HCT116 (cell line): ENCODE results near the gene MTA3. TPM values are rescaled to one million over a fixed set of nuclear protein-coding genes. Genes with fewer than 3 reads are reported as not detected.

Source experiments
- ATAC-seq: fragments of 200-7000 bp; cut with Tn5 transposase; 2 replicates; pipeline ENCODE4 v1.9.1; 2020; ENCODE audit warnings: mild to moderate bottlenecking, moderate library complexity
- BruUV-seq: library from RNA; stranded (reverse); fragments of 400-500 nt; replicated peaks from 2 replicates; lab custom pipeline; 2021; lab: Mats Ljungman, UMichigan
- CTCF ChIA-PET: fragments of 300-600 bp; sonication (Branson Sonifier 250); formaldehyde crosslinking; loops from one replicate; lab custom pipeline; 2021; ENCODE audit warnings: antibody characterized with exemption; lab: Charles Lee
- POLR2A ChIA-PET: fragments of 300-600, 350-600 bp; sonication (Branson Sonifier 250); formaldehyde crosslinking; loops from one replicate; lab custom pipeline; 2021; ENCODE audit warnings: antibody characterized with exemption; lab: Charles Lee
- RAD21 ChIA-PET, 2 experiments: fragments of 300-600 bp; sonication (Branson Sonifier 250); formaldehyde crosslinking; loops; one replicate each; lab custom pipeline; 2023; ENCODE audit warnings: low total read pairs in 2 of 2; ENCODE audit not compliant: uncharacterized antibody in 2 of 2, unreplicated experiment in 2 of 2, low non-redundant PET in 1 of 2; lab: Charles Lee
- DNase-seq: peaks from one replicate; pipeline ENCODE4 v3.0.0-alpha.2; 2010; ENCODE audit warnings: low read depth, low spot score
- H2AFZ ChIP-seq: fragments of 200-600 bp; shearing (Covaris generic), sonication (generic); 2 replicates; pipeline ENCODE4 v1.6.1; 2017; ENCODE audit warnings: low read depth, mixed run types, mixed read lengths, antibody characterized with exemption, low read length; ENCODE audit not compliant: poor library complexity, severe bottlenecking
- H3K27ac ChIP-seq: 2 replicates; pipeline ENCODE4 v1.5.1; 2012; ENCODE audit warnings: low read depth, low read length
- H3K27me3 ChIP-seq: fragments of 200-600 bp; sonication (generic); 2 replicates; pipeline ENCODE4 v1.6.1; 2016; ENCODE audit warnings: mixed run types, low read length, mixed read lengths; ENCODE audit not compliant: insufficient read depth
- H3K36me3 ChIP-seq, 2 experiments: fragments of 200-500 bp in 1 of 2; fragments of 200-600 bp in 1 of 2; sonication (Bioruptor generic) in 1 of 2; sonication (generic) in 1 of 2; 2 replicates each; pipeline versions ENCODE4 v1.5.1 to v1.6.1; 2014 to 2016; ENCODE audit warnings: low read length in 2 of 2, inconsistent platforms in 1 of 2, mixed read lengths in 1 of 2, mixed run types in 1 of 2; ENCODE audit not compliant: insufficient read depth in 2 of 2, control insufficient read depth in 1 of 2
- H3K4me1 ChIP-seq, 2 experiments: fragments of 200-600 bp in 1 of 2; sonication (generic) in 1 of 2; 2 replicates each; pipeline versions ENCODE4 v1.5.1 to v1.6.1; 2012 to 2017; ENCODE audit warnings: low read length in 2 of 2, inconsistent platforms in 1 of 2, mild to moderate bottlenecking in 1 of 2, mixed read lengths in 1 of 2, mixed run types in 1 of 2, moderate library complexity in 1 of 2; ENCODE audit not compliant: insufficient read depth in 2 of 2, control insufficient read depth in 1 of 2
- H3K4me2 ChIP-seq: fragments of 200-600 bp; sonication (generic); 2 replicates; pipeline ENCODE4 v1.6.1; 2017; ENCODE audit warnings: mixed run types, low read length, mixed read lengths
- H3K4me3 ChIP-seq, 2 experiments: fragments of 200-600 bp in 1 of 2; sonication (generic) in 1 of 2; replicated peaks in 1 of 2; 2 replicates each; pipeline ENCODE4 v1.5.1; 2011 to 2016; ENCODE audit warnings: low read length in 2 of 2, control low read depth in 1 of 2, low read depth in 1 of 2, mild to moderate bottlenecking in 1 of 2, mixed read lengths in 1 of 2, mixed run types in 1 of 2
- H3K79me2 ChIP-seq: fragments of 200-600 bp; sonication (generic); 2 replicates; pipeline ENCODE4 v1.6.1; 2017; ENCODE audit warnings: mild to moderate bottlenecking, mixed run types, low read length, moderate library complexity, mixed read lengths; ENCODE audit not compliant: insufficient read depth
- H3K9ac ChIP-seq: fragments of 200-600 bp; sonication (generic); 2 replicates; pipeline ENCODE4 v1.6.1; 2016; ENCODE audit warnings: low read length, mixed read lengths
- H3K9me2 ChIP-seq: fragments of 200-600 bp; sonication (generic), shearing (Covaris generic); 2 replicates; pipeline ENCODE4 v1.6.1; 2017; ENCODE audit warnings: mixed run types, mild to moderate bottlenecking, moderate library complexity; ENCODE audit not compliant: insufficient read depth
- H3K9me3 ChIP-seq, 2 experiments: fragments of 200-500 bp in 1 of 2; fragments of 200-600 bp in 1 of 2; sonication (Bioruptor generic) in 1 of 2; sonication (generic) in 1 of 2; 2 replicates each; pipeline ENCODE4 v1.6.1; 2014 to 2017; ENCODE audit warnings: low read length in 2 of 2, mixed read lengths in 2 of 2, inconsistent platforms in 1 of 2, low read depth in 1 of 2, mild to moderate bottlenecking in 1 of 2, mixed run types in 1 of 2, moderate library complexity in 1 of 2; ENCODE audit not compliant: control insufficient read depth in 1 of 2, insufficient read depth in 1 of 2
- H4K20me1 ChIP-seq: fragments of 200-600 bp; sonication (generic), shearing (Covaris generic); 2 replicates; pipeline ENCODE4 v1.6.1; 2017; ENCODE audit warnings: mixed run types, mild to moderate bottlenecking, moderate library complexity; ENCODE audit not compliant: insufficient read depth
- CBX3 ChIP-seq: IDR thresholded peaks from 2 replicates; pipeline ENCODE4 v1.6.1; 2012; ENCODE audit warnings: low read depth
- CEBPB ChIP-seq: IDR thresholded peaks from 2 replicates; pipeline ENCODE4 v1.6.1; 2012; ENCODE audit warnings: low read depth
- CTCF ChIP-seq, 3 experiments: fragments of 200-600 bp in 1 of 3; sonication (generic) in 1 of 3; IDR thresholded peaks in 2 of 3; conservative IDR thresholded peaks in 1 of 3; 2 replicates each; pipeline ENCODE4 v1.5.1; 2012 to 2017; ENCODE audit warnings: low read depth in 2 of 3, low read length in 2 of 3, antibody characterized with exemption in 1 of 3, borderline replicate concordance in 1 of 3, control low read depth in 1 of 3, mild to moderate bottlenecking in 1 of 3, mixed read lengths in 1 of 3, mixed run types in 1 of 3, moderate library complexity in 1 of 3; ENCODE audit not compliant: insufficient read depth in 1 of 3
- EGR1 ChIP-seq: IDR thresholded peaks from 2 replicates; pipeline ENCODE4 v1.6.1; 2012; ENCODE audit warnings: low read depth
- JUND ChIP-seq: IDR thresholded peaks from 2 replicates; pipeline ENCODE4 v1.6.1; 2012
- MAX ChIP-seq: IDR thresholded peaks from 2 replicates; pipeline ENCODE4 v1.6.1; 2012
- POLR2A ChIP-seq: IDR thresholded peaks from 2 replicates; pipeline ENCODE4 v1.7.0; 2011; ENCODE audit warnings: borderline replicate concordance; ENCODE audit not compliant: insufficient read depth, insufficient read length; ENCODE audit errors: extremely low read depth
- POLR2AphosphoS5 ChIP-seq: IDR thresholded peaks from 2 replicates; pipeline ENCODE4 v1.6.1; 2011; ENCODE audit warnings: mild to moderate bottlenecking, low read depth, low read length, moderate library complexity
- SIN3A ChIP-seq: IDR thresholded peaks from 2 replicates; pipeline ENCODE4 v1.6.1; 2012; ENCODE audit warnings: low read depth
- SP1 ChIP-seq: IDR thresholded peaks from 2 replicates; pipeline ENCODE4 v1.6.1; 2012; ENCODE audit warnings: low read depth
- SRF ChIP-seq: IDR thresholded peaks from 2 replicates; pipeline ENCODE4 v1.6.1; 2012; ENCODE audit warnings: low read depth
- TCF7L2 ChIP-seq: IDR thresholded peaks from 2 replicates; pipeline ENCODE4 v1.7.0; 2011; ENCODE audit warnings: borderline replicate concordance, inconsistent platforms; ENCODE audit not compliant: insufficient read depth, insufficient read length; ENCODE audit errors: extremely low read depth
- YY1 ChIP-seq: IDR thresholded peaks from 2 replicates; pipeline ENCODE4 v1.6.1; 2011; ENCODE audit warnings: low read length, low read depth, moderate library complexity, mild to moderate bottlenecking; ENCODE audit not compliant: insufficient replicate concordance; ENCODE audit errors: extremely low read depth
- ZBTB33 ChIP-seq: IDR thresholded peaks from 2 replicates; pipeline ENCODE4 v1.6.1; 2011; ENCODE audit warnings: mild to moderate bottlenecking, low read length, moderate library complexity; ENCODE audit not compliant: insufficient replicate concordance; ENCODE audit errors: extremely low read depth
- ZFX ChIP-seq: fragments of 450-650 bp; IDR thresholded peaks from 2 replicates; pipeline ENCODE4 v1.6.1; 2017
- ZNF274 ChIP-seq: fragments of 200-500 bp; sonication (Bioruptor generic); IDR thresholded peaks from 2 replicates; pipeline ENCODE4 v1.6.1; 2014; ENCODE audit warnings: mild to moderate bottlenecking, low read depth, low read length, inconsistent platforms
- intact Hi-C: fragments of 100-400 bp; cut with micrococcal nuclease; formaldehyde crosslinking; loops from 2 replicates; pipeline ENCODE4 v1.10.0; 2022
- total RNA-seq: library from RNA; stranded (reverse); gene quantifications from one replicate; pipeline ENCODE4 v1.2.1, GENCODE V29; 2021; ENCODE audit not compliant: unreplicated experiment
- TF ChIP-seq, protein P1 (sequence below): IDR thresholded peaks from 2 replicates; pipeline ENCODE4 v1.6.1; 2012; ENCODE audit warnings: low read depth

Gene MTA3
- total RNA-seq, 1 experiment from 2014 or later = 46.3 TPM

DNA sequence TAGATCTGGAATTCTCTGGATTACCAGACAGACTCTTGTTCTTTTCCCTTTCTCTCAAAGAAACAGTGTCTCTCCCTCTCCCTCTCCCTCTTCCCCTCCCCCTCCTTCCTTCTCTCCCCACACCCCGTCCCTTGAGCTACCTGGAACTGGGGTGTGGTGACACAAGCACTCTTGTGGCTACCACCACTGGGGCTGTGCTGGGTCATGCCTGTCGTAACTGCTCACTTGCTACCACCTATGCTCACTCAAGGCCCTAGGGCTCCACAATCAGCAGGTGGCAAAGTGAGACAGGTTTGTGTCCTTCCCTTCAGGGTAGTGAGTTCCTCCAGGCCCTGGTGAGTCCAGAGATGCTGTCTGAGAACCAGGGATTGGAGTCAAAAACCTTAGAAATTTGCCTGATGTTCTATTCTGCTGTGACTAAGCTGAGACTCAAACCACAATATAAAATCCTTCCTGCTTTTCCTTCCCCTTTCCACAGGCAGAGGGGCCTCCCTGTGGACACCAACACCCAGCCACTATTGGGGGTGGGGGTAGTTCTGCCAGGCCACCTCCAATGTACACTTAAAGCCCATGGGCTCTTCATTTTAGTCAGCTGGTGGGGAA lies 124.7 kb downstream of the MTA3 start (continued):
- no peak for TF ChIP-seq CEBPB
- no peak for TF ChIP-seq YY1
- TF ChIP-seq CBX3 = no peak
- TF ChIP-seq, all 23 proteins: peak for 0

DNA sequence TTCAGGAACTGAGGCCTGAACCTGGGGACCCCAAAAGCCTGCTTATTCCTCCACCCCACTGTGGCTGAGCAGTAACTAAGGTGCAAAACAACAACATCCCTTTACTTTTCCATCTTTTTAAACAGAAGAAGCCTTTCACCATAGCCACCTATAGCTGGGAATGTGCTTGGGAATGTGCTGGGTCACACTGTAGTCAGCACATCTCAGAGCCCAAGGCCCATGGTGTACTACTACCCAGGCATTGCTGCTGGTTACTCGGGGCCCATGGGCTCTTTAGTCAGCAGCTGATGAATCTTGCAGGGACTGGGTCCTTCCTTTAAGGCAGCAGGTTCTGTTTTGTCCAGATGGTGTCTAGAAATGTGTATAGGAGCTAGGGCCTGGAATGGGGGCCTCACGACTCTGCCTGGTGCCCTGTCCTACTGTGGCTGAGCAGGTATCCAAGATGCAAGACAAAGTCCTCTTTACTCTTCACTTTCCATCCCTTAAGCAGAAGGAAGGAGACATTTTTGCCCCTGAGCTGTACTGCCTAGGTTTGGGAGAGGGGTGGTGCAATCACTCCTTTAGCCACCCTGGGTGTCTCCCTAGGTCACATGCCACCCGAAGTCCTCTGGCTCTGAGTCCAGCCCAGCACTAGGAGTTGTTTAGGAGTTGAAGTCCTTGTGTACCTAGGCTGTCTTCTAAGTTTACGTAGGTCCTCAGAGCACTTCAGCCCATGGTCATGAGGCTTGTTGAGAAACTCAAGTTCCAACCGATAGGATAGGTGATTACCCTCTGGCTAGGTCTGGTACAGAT lies 125.5 kb downstream of the MTA3 start:
- Histone ChIP-seq H4K20me1 (0 out of 2 replicates have a peak, but pooled peaks cover 5% of the 10 kb centered on the region), H3K9me3 (no peaks in the 10 kb centered on the region), H3K4me1 (peaks cover 0 to 2% of the 10 kb centered on the region in 2 experiments; a peak in 1 of 4 replicates), H3K27ac (no peak overlapping the region), H3K9ac (no peak overlapping the region), H3K9me2 (no peaks in the 10 kb centered on the region), H3K4me2 (no peak overlapping the region), H2AFZ (no peak overlapping the region), H3K27me3 (no peaks in the 10 kb centered on the region), H3K36me3 (no peaks in the 10 kb centered on the region), H3K79me2 (no peaks in the 10 kb centered on the region), H3K4me3 (no peak overlapping the region)
- ChIA-PET POLR2A (no interaction called here), CTCF (no interaction called here), RAD21 (no interaction called here)
- ATAC-seq (no peak), DNase-seq (no peak)
- intact Hi-C loops = no loop called here
- BruUV-seq = no TSS peak
- TF ChIP-seq POLR2AphosphoS5 = no peak
- TF ChIP-seq CEBPB = no peak
- no peak for TF ChIP-seq ZNF274
- TF ChIP-seq SIN3A = no peak
- no peak for TF ChIP-seq JUND
- no peak for TF ChIP-seq POLR2A
- TF ChIP-seq ZBTB33 = no peak
- TF ChIP-seq MAX = no peak
- no peak for TF ChIP-seq CTCF (IDR thresholded peaks at IDR 0.05 in 2 of 3, conservative IDR thresholded peaks at IDR 0.05 in 1 of 3; ENCODE audit: borderline replicate concordance in 1 of 3, insufficient read depth in 1 of 3, low read depth in 2 of 3, low read length in 2 of 3)
- no peak for TF ChIP-seq SP1
- TF ChIP-seq TCF7L2 = no peak
- no peak for TF ChIP-seq SRF
- TF ChIP-seq ZFX = no peak
- TF ChIP-seq, protein P1, sequence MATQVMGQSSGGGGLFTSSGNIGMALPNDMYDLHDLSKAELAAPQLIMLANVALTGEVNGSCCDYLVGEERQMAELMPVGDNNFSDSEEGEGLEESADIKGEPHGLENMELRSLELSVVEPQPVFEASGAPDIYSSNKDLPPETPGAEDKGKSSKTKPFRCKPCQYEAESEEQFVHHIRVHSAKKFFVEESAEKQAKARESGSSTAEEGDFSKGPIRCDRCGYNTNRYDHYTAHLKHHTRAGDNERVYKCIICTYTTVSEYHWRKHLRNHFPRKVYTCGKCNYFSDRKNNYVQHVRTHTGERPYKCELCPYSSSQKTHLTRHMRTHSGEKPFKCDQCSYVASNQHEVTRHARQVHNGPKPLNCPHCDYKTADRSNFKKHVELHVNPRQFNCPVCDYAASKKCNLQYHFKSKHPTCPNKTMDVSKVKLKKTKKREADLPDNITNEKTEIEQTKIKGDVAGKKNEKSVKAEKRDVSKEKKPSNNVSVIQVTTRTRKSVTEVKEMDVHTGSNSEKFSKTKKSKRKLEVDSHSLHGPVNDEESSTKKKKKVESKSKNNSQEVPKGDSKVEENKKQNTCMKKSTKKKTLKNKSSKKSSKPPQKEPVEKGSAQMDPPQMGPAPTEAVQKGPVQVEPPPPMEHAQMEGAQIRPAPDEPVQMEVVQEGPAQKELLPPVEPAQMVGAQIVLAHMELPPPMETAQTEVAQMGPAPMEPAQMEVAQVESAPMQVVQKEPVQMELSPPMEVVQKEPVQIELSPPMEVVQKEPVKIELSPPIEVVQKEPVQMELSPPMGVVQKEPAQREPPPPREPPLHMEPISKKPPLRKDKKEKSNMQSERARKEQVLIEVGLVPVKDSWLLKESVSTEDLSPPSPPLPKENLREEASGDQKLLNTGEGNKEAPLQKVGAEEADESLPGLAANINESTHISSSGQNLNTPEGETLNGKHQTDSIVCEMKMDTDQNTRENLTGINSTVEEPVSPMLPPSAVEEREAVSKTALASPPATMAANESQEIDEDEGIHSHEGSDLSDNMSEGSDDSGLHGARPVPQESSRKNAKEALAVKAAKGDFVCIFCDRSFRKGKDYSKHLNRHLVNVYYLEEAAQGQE = no peak
- no peak for TF ChIP-seq EGR1
